Trophoblast cell (in vitro differentiated cells and primary cell): ENCODE measurements around the gene CD180.

Experiments
- DNase-seq, 2 donors: peaks; one replicate each; pipeline ENCODE4 v3.0.0-alpha.2; 2016
- H2AFZ ChIP-seq: 2 replicates; pipeline ENCODE4 v1.6.1; 2013; ENCODE audit warnings: low read length, moderate library complexity, mild to moderate bottlenecking; ENCODE audit not compliant: insufficient read depth, poor library complexity
- H2AK5ac ChIP-seq: 2 replicates; pipeline ENCODE4 v1.6.1; 2013; ENCODE audit warnings: mild to moderate bottlenecking, low read length
- H2BK120ac ChIP-seq: 2 replicates; pipeline ENCODE4 v1.6.1; 2013; ENCODE audit warnings: low read length, mild to moderate bottlenecking, moderate library complexity; ENCODE audit not compliant: insufficient read depth, poor library complexity
- H2BK12ac ChIP-seq: 2 replicates; pipeline ENCODE4 v1.6.1; 2013; ENCODE audit warnings: mild to moderate bottlenecking, low read length, moderate library complexity
- H2BK5ac ChIP-seq: 2 replicates; pipeline ENCODE4 v1.6.1; 2013; ENCODE audit warnings: low read length, low read depth, moderate library complexity, mild to moderate bottlenecking; ENCODE audit not compliant: poor library complexity
- H3K14ac ChIP-seq: 2 replicates; pipeline ENCODE4 v1.6.1; 2013; ENCODE audit warnings: mild to moderate bottlenecking, low read length
- H3K18ac ChIP-seq: 2 replicates; pipeline ENCODE4 v1.6.1; 2013; ENCODE audit warnings: mild to moderate bottlenecking, low read length
- H3K23ac ChIP-seq: 2 replicates; pipeline ENCODE4 v1.6.1; 2013; ENCODE audit warnings: low read length
- H3K27ac ChIP-seq: 2 replicates; pipeline ENCODE4 v1.5.1; 2013; ENCODE audit warnings: low read depth, mild to moderate bottlenecking, inconsistent platforms, low read length, moderate library complexity
- H3K27me3 ChIP-seq: 2 replicates; pipeline ENCODE4 v1.6.1; 2013; ENCODE audit warnings: inconsistent platforms, mild to moderate bottlenecking, low read length, moderate library complexity; ENCODE audit not compliant: insufficient read depth
- H3K36me3 ChIP-seq, 2 experiments: 1 replicate in 1 of 2; 2 replicates in 1 of 2; pipeline ENCODE4 v1.6.1; 2013; ENCODE audit warnings: low read length in 2 of 2, mild to moderate bottlenecking in 2 of 2, moderate library complexity in 1 of 2; ENCODE audit not compliant: insufficient read depth in 2 of 2, control insufficient read depth in 1 of 2
- H3K4ac ChIP-seq: 2 replicates; pipeline ENCODE4 v1.6.1; 2013; ENCODE audit warnings: low read depth, mild to moderate bottlenecking, low read length, moderate library complexity
- H3K4me1 ChIP-seq, 2 experiments: 1 replicate in 1 of 2; 2 replicates in 1 of 2; pipeline ENCODE4 v1.6.1; 2013; ENCODE audit warnings: low read length in 2 of 2, mild to moderate bottlenecking in 2 of 2, moderate library complexity in 1 of 2; ENCODE audit not compliant: insufficient read depth in 2 of 2, control insufficient read depth in 1 of 2
- H3K4me2 ChIP-seq: 2 replicates; pipeline ENCODE4 v1.6.1; 2013; ENCODE audit warnings: inconsistent platforms, mild to moderate bottlenecking, low read length, moderate library complexity
- H3K4me3 ChIP-seq: 2 replicates; pipeline ENCODE4 v1.5.1; 2013; ENCODE audit warnings: mild to moderate bottlenecking, low read depth, low read length, inconsistent platforms
- H3K79me1 ChIP-seq: one replicate; pipeline ENCODE4 v1.6.1; 2013; ENCODE audit warnings: low read length
- H3K79me2 ChIP-seq: 2 replicates; pipeline ENCODE4 v1.6.1; 2013; ENCODE audit warnings: low read length, mild to moderate bottlenecking; ENCODE audit not compliant: control insufficient read depth, insufficient read depth, poor library complexity
- H3K9ac ChIP-seq: 2 replicates; pipeline ENCODE4 v1.6.1; 2013; ENCODE audit warnings: mild to moderate bottlenecking, low read length
- H3K9me3 ChIP-seq: 2 replicates; pipeline ENCODE4 v1.6.1; 2013; ENCODE audit warnings: low read depth, mild to moderate bottlenecking, control low read depth, inconsistent platforms, low read length; ENCODE audit not compliant: insufficient read depth
- H4K12ac ChIP-seq: 2 replicates; pipeline ENCODE4 v1.6.1; 2013; ENCODE audit warnings: low read depth, mild to moderate bottlenecking, low read length, moderate library complexity
- H4K8ac ChIP-seq: 2 replicates; pipeline ENCODE4 v1.6.1; 2013; ENCODE audit warnings: low read depth, mild to moderate bottlenecking, low read length, moderate library complexity
- H4K91ac ChIP-seq: one replicate; pipeline ENCODE4 v1.6.1; 2013; ENCODE audit warnings: low read depth, mild to moderate bottlenecking, low read length, moderate library complexity
- WGBS: extraction: QIAGEN DNeasy Blood & Tissue Kit; methylation state at CpG from one replicate; pipeline ENCODE4 v1.1.7; 2013; ENCODE audit warnings: missing lambda C conversion rate; ENCODE audit not compliant: insufficient read length, insufficient coverage; ENCODE audit errors: extremely low coverage; 5-methylcytosine and 5-hydroxymethylcytosine counted together

Gene CD180

GRCh38 chr5:67243944-67244343 is 47.3 kb upstream of the CD180 start:
- H3K4me3 ChIP-seq = no peak overlapping the region
- no peak overlapping the region for H4K12ac ChIP-seq
- no peak overlapping the region for H3K9ac ChIP-seq
- WGBS = no CpG with 5 or more reads among the region's 4 CpGs
- H3K27ac ChIP-seq = no peak overlapping the region
- H2BK12ac ChIP-seq = no peak overlapping the region
- H3K4me2 ChIP-seq = no peak overlapping the region
- no peak overlapping the region for H2AK5ac ChIP-seq
- no peaks in the 10 kb centered on the region for H3K79me1 ChIP-seq
- H3K4ac ChIP-seq = no peak overlapping the region
- H3K18ac ChIP-seq = no peak overlapping the region
- no peaks in the 10 kb centered on the region for H3K36me3 ChIP-seq
- H3K9me3 ChIP-seq = no peaks in the 10 kb centered on the region
- H2BK120ac ChIP-seq = no peak overlapping the region
- no peak overlapping the region for H2AFZ ChIP-seq
- no peaks in the 10 kb centered on the region for H3K27me3 ChIP-seq
- H2BK5ac ChIP-seq = no peak overlapping the region
- H3K23ac ChIP-seq = no peak overlapping the region
- no peak overlapping the region for H4K8ac ChIP-seq
- H3K79me2 ChIP-seq = no peaks in the 10 kb centered on the region
- no peak overlapping the region for H4K91ac ChIP-seq
- no peak overlapping the region for H3K14ac ChIP-seq
- H3K4me1 ChIP-seq = peaks cover 3 to 11% of the 10 kb centered on the region in 2 experiments
- no peak for DNase-seq

- no peak overlapping the region for H3K9ac ChIP-seq
- no peak overlapping the region for H2BK12ac ChIP-seq
- no peak overlapping the region for H4K8ac ChIP-seq
- H3K79me2 ChIP-seq = no peaks in the 10 kb centered on the region
- no peaks in the 10 kb centered on the region for H3K9me3 ChIP-seq
- H3K4ac ChIP-seq = no peak overlapping the region
- H2AK5ac ChIP-seq = no peak overlapping the region
- H3K4me1 ChIP-seq = peaks cover 0 to 9% of the 10 kb centered on the region in 2 experiments
- H3K4me3 ChIP-seq = no peak overlapping the region
- WGBS = no CpG with 5 or more reads among the region's 1 CpG
- no peak overlapping the region for H4K12ac ChIP-seq
- no peaks in the 10 kb centered on the region for H3K36me3 ChIP-seq
- H3K27me3 ChIP-seq = no peaks in the 10 kb centered on the region
- H3K79me1 ChIP-seq = no peaks in the 10 kb centered on the region
- no peak for DNase-seq
- no peak overlapping the region for H4K91ac ChIP-seq
- no peak overlapping the region for H2BK5ac ChIP-seq
- no peak overlapping the region for H2BK120ac ChIP-seq
- H3K14ac ChIP-seq = no peak overlapping the region
- H3K4me2 ChIP-seq = no peak overlapping the region
- H3K18ac ChIP-seq = no peak overlapping the region
- no peak overlapping the region for H3K23ac ChIP-seq
- no peak overlapping the region for H3K27ac ChIP-seq
- H2AFZ ChIP-seq = no peak overlapping the region
Measured at GRCh38 chr5:67243349-67243748, 46.8 kb upstream of the CD180 start.

- no peak overlapping the region for H3K23ac ChIP-seq
- H4K91ac ChIP-seq = no peak overlapping the region
- H2AFZ ChIP-seq = no peak overlapping the region
- H2BK5ac ChIP-seq = no peak overlapping the region
- no peak overlapping the region for H2BK12ac ChIP-seq
- no peaks in the 10 kb centered on the region for H3K79me1 ChIP-seq
- no peak for DNase-seq
- no peak overlapping the region for H2AK5ac ChIP-seq
- H3K18ac ChIP-seq = no peak overlapping the region
- H3K4me1 ChIP-seq = peaks cover 0 to 12% of the 10 kb centered on the region in 2 experiments
- no peaks in the 10 kb centered on the region for H3K27me3 ChIP-seq
- no peaks in the 10 kb centered on the region for H3K79me2 ChIP-seq
- H4K8ac ChIP-seq = no peak overlapping the region
- no peak overlapping the region for H3K4ac ChIP-seq
- no peak overlapping the region for H3K9ac ChIP-seq
- no peak overlapping the region for H4K12ac ChIP-seq
- H2BK120ac ChIP-seq = no peak overlapping the region
- no peak overlapping the region for H3K14ac ChIP-seq
- no peaks in the 10 kb centered on the region for H3K36me3 ChIP-seq
- no peaks in the 10 kb centered on the region for H3K9me3 ChIP-seq
- H3K4me3 ChIP-seq = no peak overlapping the region
- H3K4me2 ChIP-seq = no peak overlapping the region
- H3K27ac ChIP-seq = no peak overlapping the region
Measured at GRCh38 chr5:67241326-67241725, 44.7 kb upstream of the CD180 start.

GRCh38 chr5:67240846-67241245 is 44.2 kb upstream of the CD180 start:
- Histone ChIP-seq H3K36me3 (no peaks in the 10 kb centered on the region), H3K4me1 (peaks cover 0 to 12% of the 10 kb centered on the region in 2 experiments), H2AK5ac (no peak overlapping the region), H2BK5ac (no peak overlapping the region), H2AFZ (no peak overlapping the region), H3K4me2 (no peak overlapping the region), H3K27me3 (no peaks in the 10 kb centered on the region), H3K79me2 (no peaks in the 10 kb centered on the region), H2BK120ac (no peak overlapping the region), H3K27ac (no peak overlapping the region), H3K79me1 (no peaks in the 10 kb centered on the region), H4K8ac (no peak overlapping the region), H3K14ac (no peak overlapping the region), H3K18ac (no peak overlapping the region), H3K4ac (no peak overlapping the region), H2BK12ac (no peak overlapping the region), H4K12ac (no peak overlapping the region), H3K4me3 (no peak overlapping the region), H3K9me3 (no peaks in the 10 kb centered on the region), H4K91ac (no peak overlapping the region), H3K23ac (no peak overlapping the region), H3K9ac (no peak overlapping the region)
- no peak for DNase-seq
- no CpG with 5 or more reads among the region's 3 CpGs for WGBS

- H2AFZ ChIP-seq = no peak overlapping the region
Measured at GRCh38 chr5:67240065-67240464, 43.5 kb upstream of the CD180 start.

More at GRCh38 chr5:67240065-67240464, 43.5 kb upstream of the CD180 start:
- Histone ChIP-seq H3K23ac (no peak overlapping the region), H3K79me2 (no peaks in the 10 kb centered on the region), H3K36me3 (no peaks in the 10 kb centered on the region), H3K4me1 (peaks cover 0 to 12% of the 10 kb centered on the region in 2 experiments), H2BK12ac (no peak overlapping the region), H3K4ac (no peak overlapping the region), H2BK120ac (no peak overlapping the region), H3K4me3 (no peak overlapping the region), H3K27me3 (no peaks in the 10 kb centered on the region), H3K14ac (no peak overlapping the region), H3K9ac (no peak overlapping the region), H3K27ac (no peak overlapping the region), H2BK5ac (no peak overlapping the region), H4K12ac (no peak overlapping the region), H4K8ac (no peak overlapping the region), H3K18ac (no peak overlapping the region), H3K4me2 (no peak overlapping the region), H3K79me1 (no peaks in the 10 kb centered on the region), H3K9me3 (no peaks in the 10 kb centered on the region), H2AK5ac (no peak overlapping the region), H4K91ac (no peak overlapping the region)
- no peak for DNase-seq
